Prostate gland (tissue), 2 donors: ENCODE measurements around the gene MRNIP.

ENCODE experiments used
- CTCF ChIP-seq, 4 experiments: fragments of 200-600 bp in 2 of 4; fragments of 450-650 bp in 2 of 4; sonication (generic) in 2 of 4; IDR thresholded peaks; 1 replicate in 3 of 4; 2 replicates in 1 of 4; pipeline ENCODE4 v1.5.1; 2016 to 2019; ENCODE audit warnings: antibody characterized with exemption in 4 of 4, mild to moderate bottlenecking in 2 of 4, moderate library complexity in 2 of 4
- POLR2AphosphoS5 ChIP-seq: sonication (generic); formaldehyde crosslinking; IDR thresholded peaks from one replicate; pipeline ENCODE4 v1.6.1; 2017; ENCODE audit warnings: antibody characterized with exemption

GRCh38 chr5:179792612-179793467 lies 65.8 kb downstream of the MRNIP start:
- TF ChIP-seq POLR2AphosphoS5 (no peak), CTCF (IDR thresholded peaks at IDR 0.05) (no peak)
